IPS DF 4.7 (cell line): ENCODE measurements around the gene PFKP.
"Not testable (repeated sequence)": the region's sequence is repeated elsewhere in the genome, so short reads cannot be mapped to it uniquely, and the experiment has no call there.

Experiments
- DNase-seq: peaks from one replicate; pipeline ENCODE4 v3.0.0-alpha.2; 2013; ENCODE audit warnings: low spot score; ENCODE audit errors: extremely low read depth

The PFKP gene

DNA sequence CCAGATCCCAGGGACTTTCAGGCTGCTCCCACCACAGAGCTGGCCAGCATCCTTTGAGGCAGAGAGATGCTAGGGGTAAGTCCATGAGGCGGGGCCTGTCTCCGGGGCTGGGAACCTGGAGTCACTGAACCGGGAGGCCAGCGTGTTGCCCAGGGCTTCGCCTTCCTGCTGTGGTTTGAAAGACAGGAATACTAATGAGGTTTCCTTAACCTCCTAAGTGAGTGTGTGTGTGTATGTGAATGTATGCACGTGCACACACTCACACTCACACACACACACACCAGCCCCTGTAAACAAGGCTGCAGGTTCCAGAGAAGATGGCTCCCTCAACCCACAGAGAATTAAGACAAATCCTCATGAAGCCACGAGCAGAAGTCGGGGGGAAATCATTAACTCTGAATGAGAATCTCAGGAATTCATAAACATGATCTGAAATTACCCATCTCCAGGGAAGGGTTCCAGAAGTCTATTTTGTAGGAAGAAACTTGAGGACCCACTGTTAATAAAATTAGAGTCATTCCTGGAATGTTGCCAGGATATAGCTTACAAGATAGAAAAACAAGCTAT, 20.3 kb upstream of the PFKP start:
- no peak for DNase-seq

DNA sequence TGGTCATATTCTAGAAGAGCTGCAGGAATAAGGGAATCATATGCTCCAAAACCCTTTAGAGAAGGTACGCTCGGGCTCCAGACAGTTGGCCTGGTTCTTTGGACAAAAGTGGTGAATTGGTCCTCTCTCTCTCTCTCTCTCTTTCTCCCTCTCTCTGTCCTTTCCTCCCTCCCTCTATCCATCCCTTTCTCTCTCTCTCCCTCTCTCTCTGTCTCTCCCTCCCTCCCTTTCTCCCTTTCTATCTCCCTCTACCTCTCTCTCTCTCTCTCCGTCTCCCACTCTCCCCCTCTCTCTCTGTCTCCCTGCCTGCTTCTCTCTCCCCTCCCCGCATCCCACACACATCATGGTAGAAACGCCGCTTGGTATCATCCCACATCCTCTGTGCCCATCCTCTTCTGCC, 19.8 kb upstream of the PFKP start:
- DNase-seq: no peak

DNA sequence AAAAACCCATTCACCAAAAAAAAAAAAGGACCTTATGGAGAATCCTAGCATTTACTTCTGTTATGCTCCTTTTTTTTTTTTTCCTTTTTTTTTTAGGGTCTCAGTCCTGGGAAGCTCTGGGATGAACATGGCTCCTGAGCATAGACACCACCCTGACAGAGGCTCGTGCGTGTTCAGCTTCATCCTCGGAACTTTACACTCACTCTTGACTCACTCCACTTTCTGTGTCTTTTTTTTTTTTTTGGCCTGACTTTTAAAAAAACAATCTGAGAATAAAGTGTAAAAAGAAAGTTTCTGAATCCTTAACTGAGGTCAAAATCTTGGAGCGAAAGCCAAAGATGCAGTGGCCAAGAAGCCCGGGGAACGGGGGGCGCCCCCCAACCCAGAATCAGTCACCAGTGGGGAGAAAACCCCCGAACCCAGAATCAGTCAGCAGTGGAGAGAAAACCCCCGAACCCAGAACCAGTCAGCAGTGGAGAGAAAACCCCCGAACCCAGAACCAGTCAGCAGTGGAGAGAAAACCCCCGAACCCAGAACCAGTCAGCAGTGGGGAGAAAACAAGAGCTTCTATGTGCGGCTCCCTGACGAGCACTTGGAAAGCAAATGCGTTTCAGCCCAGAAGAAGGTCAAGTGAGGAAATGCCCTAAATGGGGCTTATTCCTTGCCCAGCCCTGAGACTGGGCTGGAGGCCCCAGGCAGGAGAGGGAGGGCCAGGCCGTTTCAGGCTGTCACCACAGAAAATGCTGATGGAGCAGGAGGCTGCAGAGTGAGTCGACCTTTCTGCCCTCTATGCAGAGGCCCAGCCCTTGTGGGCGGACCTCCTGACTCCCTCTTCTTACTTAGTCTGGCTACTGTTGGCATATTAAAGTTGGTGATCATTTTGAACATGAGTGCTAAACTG, 19.0 kb upstream of the PFKP start:
- DNase-seq: no peak

DNA sequence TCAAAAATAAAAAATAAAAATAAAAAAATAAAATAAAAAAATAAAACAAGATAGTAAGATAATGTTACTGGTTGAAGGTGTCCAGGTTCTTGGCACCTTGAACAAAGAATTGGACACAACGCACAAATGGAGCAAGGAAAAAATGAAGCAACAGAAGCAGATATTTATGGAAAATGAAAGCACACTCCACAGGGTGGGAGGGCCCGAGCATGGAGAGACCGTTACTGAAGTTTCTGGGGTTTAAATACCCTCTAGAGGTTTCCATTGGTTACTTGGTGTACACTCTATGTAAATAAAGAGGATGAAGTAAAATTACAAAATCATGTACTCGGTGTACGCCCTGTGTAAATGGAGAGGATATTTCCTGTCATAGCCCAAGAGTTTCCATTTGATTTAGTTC, 15.7 kb upstream of the PFKP start:
- no peak for DNase-seq

DNA sequence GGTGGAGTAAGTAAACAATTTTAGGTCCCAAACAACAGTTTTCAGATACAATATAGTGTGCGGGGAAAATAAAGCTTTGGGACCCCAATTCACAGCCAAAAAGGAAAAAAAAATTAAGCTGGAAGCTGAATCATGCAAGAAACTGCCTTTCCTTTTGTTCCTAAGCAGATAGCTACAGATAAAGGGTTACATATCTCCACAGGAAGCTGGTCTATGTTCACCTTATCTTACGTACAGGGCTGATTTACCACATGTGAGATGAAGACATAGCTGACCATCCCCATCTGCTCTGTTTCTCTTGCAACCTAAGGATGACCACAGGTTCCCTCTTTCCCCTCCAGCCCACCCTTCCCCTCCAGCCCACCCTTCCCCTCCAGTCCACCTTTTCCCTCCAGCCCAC, 14.2 kb upstream of the PFKP start:
- no peak for DNase-seq

DNA sequence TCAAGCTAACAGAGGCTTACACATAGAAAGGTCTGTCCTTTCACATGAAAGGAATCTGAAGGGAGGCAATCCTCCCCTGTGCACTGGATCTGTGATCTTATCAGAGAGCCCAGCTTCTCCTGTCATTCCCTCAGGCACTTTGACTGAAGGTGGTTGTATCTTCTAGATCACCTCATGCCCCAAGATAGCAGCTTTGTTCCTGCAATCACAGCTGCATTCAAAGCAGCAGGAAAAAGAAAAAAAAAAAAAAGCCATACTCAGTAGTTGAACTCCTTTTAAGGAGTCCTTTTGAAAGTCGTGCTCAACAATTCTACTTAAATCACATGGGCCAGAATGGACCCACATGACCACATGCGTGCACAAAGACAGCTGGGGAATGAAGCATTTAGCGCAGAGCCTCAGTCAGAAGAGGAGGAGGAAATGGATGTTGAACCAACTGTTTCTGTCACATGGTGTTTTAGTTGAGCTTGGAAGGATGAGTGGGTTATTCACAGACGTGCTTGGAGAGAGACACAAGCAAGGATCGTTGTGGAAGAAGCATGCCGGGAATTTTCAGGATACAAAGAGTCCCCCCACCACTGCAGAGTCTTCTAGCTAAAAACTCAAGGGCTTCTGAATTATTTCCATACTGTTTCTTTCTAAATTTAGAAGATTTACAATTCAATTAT, 13.0 kb upstream of the PFKP start:
- no peak for DNase-seq

DNA sequence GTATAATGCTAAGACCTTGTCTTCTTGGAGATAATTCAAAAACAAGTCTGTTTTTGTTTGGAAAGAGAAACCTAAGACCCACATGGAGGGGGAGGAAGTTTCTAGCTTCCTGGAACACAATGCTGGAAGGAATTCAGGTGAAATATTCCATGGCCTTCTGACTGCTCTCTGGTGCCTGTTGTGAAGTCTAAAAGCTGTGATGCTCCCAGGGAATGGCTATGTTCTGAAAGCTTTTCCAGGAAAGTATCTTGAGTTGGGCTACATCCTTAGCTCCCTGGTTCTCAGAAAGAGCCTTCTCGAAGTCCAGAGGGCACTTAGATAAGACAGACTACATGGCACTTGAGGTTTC, 12.5 kb upstream of the PFKP start:
- no peak for DNase-seq

DNA sequence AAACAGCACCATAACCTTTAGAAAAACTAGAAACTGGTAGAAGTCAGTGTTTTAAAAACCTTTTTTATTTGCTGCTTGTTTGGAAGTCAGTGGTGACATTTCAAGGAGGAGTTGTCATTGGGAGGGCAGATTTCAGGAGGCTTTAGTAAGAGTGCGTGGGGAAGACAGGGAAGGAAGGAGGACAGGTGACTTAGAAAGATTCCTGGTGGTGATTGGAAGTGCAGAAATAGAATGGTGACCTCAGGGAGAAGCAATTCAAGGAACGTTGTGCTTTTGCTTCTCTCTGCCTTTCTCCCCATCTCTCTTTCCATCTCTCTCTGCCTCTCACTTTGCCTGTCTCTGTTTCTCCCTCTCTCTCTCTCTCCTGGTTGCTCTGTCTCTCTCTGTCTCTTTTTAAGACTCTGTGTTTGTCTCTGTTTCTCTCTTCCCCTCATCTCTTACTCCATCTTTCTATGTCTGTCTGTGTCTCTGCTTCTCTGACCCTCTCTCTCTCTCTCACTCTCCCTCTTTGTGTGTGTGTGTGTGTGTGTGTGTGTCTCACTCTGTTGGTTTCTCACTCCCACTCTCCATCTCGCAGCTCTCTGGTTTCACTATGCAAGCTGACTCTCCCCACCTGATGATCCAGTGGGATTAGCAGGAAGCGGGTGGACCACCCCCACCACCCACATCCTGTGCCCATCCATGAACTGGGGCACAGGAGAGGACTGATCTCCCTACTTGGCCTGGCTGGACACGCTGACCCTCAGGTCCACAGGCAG, 10.9 kb upstream of the PFKP start:
- DNase-seq: no peak

DNA sequence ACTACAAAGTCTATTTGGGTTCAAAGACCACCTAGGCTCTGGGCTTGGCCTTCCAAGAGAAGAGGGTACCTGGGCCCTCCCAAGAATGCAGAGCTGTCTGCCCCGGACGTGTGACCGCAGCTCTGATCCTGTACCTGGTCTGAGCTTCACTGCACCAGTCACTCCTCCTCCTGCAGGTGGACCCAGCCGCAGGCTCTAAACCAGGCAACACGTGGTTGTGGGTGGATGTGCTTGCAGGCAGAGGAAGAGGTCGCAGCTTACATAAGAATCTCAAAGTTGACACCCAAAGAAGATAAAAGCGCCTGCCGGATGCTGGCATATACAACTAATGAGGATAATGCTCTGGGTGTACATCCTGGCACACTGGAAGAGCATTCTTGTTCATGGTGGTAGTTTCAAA, 9.4 kb upstream of the PFKP start:
- DNase-seq: no peak

DNA sequence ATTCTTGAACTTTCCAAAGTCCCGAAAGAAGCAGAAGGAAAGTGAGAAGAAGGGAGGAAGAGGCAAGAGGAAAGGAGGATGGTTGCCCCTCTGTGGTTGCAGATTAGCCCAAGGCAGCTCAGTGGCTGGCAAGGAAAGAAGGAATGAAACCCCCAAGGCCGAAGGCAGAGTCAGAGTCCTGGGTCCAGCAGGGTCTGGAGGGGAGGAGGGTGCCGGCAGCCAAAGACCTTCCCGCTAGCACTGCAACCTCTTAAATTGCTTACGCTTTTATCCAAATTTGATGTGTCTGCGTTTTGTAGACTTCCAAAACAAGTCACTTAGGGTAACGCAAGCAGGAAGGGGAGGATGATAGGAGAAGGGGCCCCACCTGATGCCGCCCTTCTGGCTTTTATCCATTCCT, 7.4 kb upstream of the PFKP start:
- no peak for DNase-seq

DNA sequence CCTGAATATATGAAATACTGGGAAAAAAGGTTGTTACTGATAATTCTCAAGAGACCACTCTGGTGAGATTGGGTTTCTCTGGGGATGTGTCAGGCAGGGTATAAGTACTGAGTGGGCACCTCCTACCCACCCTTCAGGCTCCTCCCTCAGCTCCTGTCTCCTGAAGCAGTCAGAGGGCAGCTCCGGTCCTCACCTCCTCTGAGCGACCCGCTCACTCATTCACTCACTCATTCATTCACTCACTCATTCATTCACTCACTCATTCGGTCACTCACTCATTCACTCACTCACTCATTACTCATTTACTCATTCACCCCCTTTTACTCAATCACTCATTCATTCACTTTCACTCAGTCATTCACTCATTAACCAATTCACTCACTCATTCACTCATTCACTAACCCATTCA, 6.9 kb upstream of the PFKP start:
- no peak for DNase-seq

DNA sequence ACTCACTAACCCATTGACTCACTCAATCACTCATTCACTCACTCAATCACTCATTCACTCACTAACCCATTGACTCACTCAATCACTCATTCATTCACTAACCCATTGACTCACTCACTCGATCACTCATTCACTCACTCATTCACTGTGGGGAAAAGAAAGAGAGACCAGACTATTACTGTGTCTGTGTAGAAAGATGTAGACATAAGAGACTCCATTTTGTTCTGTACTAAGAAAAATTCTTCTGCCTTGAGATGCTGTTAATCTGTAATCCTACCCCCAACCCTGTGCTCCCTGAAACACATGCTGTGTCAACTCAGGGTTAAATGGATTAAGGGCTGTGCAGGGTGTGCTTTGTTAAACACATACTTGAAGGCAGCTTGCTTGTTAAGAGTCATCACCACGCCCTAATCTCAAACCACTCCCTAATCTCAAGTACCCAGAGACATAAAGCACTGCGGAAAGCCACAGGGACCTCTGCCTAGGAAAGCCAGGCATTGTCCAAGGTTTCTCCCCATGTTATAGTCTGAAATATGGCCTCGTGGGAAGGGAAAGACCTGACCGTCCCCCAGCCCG, 5.9 kb upstream of the PFKP start:
- not testable (repeated sequence) for DNase-seq

DNA sequence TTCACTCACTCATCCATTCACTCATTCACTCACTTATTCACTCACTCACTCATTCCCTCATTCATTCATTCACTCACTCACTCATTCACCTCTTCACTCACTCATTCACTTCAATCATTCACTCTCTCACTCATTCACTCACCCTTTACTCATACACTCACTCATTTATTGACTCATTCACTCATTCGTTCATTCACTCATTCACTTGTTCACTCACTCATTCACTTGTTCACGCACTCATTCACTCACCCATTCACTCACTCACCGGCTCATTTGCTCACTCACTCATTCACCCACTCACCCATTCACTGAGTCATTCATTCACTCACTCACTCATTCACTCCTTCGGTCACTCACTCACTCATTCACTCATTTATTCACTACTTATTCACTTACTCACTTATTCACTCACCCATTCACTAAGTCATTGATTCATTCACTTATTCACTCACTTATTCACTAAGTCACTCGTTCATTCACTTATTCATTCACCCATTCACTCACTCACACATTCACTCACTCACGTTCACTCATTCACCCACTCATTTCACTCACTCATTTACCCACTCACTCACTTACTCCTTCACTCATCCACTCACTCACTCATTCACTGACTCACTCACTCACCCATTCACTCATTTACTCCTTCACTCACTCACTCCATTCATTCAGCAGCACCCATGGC, 4.7 kb upstream of the PFKP start:
- DNase-seq: no peak

DNA sequence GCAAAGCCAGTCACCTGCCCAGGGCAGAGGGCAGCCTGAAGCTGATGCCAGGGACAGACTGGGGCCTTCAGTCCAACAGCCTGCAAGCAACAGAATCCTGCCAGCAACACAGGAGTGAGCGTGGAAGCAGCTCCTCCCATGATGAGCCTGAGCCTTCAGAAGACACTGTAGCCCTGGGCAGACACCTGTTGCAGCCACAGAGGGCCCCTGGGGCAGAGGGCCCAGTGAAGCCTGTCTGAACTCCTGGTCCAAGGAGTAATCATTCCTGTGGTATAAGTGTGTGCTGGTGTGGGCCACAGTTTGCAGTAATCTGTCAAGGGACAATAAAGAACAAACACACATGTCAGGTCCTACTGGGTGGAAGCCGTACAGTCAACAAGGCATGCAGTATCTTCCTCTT, 2.9 kb upstream of the PFKP start:
- DNase-seq: no peak

DNA sequence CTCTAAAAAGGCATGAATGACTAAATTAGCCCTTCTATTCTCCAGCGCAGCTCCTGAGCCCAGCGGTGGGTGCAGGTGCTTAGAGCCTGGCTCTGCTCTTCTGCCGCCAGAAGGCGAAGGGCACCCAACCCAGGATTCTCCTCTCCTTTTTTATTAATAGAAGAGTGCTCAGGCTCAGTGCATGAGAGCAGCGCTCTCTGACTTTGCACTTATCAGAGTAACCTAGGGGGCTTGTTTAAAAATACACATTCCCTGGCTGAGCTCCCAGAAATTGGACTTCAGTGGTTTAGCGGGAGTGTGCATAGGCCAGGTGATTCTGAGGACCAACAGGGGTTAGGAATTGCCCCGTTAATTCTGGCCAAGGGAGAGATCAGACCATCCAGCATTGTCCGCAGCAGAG, 1.7 kb upstream of the PFKP start:
- no peak for DNase-seq

DNA sequence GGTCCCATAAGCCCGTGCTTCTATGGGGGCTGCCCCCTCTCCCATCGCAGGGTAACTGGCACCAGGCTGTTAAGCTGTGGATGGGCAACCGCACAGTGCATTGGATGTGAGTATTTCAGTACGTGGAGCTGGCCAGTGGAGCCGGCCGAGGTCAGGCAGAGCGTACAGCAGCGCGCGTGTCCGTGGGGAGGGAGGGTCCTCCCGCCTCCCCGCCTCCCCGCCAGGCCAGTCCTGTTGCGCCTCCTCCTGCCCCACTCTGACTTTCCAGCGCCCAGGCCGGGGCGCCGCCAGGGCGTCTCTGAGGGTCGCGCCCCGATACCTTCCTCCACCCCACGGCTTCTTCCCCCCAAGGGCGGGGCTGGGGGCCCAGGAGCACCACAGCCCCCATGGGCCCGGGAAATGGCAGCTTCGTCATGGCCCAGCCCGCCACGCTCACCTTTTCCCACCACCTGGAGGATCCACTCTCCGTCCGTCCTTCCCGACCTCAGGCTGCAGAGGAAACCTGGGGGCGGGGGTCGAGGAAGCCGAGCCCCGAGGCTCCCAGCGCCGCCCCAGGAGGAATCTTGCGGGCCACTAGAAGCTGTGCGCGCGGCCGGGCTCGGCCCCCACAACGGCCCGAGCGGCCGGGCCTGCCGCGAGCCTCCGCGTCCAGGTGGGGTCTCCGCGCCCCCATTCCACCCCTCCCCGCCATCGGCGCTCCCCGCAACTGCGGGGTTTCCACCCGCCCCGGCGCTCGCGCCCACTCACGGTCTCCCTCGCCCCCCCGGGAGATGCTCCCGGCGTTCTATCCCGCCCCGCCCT, 831 bp upstream of the PFKP start:
- no peak for DNase-seq

DNA sequence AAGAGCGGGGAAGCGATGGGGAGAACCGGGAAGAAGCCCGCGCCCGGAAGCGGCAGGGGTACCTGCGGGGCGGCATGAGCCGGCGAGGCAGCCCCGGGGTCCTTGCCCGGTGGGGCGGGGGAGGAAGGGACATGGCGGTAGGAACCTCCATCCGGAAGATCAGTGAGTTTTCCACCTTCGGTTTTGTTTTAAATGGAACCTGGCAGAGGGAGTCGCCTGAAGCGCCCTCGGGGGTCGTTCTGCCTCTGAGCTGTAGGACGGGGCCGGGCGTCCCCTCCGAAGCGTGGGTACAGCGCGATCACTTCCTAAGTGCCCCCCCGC, 471 bp downstream of the PFKP start:
- DNase-seq: no peak

DNA sequence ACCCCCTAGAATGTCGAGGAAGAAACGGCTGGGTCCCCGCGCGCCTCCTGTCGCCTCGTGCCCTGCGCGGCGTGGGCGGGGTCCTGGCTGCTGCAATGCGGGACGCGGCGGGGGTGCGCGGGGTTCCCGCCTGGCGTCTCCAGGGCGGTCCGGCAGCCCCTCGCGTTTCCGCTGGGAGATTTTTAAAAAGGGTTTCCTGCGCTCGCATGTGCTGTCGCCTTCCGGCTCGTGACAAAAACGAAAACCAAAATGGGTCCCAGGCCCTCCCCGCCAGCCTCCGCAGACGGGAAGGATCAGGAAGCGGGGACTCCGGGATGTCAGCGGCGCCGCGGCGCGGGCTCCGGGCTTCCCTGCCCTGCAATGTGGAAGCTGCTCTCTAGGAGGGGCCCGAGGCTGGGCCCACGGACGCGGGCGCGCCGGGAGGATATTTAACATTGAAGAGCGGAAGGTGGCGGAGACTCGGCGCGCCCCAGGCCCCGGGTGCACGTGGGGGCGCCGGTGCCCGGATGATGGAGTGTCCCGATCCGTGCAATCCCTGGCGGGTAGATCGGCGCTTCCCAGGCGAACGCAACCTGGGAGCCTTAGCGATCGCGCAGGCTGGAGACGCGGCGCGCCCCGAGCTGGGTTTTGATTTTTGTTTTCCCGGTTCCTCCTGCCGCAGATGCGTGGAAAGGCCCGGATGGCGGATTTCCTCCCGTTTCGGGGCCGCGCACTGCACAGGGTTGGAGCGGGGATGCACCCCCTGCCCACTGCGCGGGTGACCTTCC, 1.0 kb downstream of the PFKP start:
- DNase-seq: no peak

DNA sequence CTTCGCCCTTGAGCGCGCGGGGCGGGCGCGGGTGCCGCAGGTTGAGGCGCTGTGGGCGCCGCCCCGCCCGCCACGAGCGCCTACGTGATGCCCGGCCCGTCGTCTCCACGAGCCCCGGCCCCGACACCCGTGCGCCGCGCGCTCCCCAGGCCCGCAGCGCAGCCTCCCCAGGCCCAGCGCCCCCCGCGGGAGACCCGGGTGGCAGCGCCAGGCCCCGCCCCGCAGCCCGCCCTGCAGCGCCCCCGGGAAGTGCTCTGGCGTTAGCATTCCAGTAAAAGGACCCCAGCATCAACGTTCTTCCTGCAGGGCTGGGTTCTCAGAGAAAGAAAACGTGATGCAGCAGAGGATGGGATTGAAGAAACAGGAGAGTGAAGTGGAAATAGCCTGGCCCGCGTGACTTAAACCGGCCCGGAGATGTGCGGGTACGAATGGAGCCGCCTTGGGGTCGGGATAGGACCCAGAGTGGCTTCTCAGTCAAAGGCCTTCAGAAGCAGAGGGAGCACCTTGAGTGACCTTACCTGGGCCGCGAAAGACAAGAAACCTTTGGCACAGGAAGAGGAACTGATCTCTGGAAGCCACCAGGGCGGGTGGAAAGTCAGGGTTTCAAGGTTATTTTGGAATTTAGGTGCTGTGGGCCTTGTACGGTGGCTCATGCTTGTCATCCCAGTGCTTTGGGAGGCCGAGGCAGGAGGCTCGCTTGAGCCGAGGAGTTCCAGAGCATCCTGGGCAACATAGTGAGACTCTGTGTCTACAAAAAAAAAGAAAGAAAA, 1.8 kb downstream of the PFKP start:
- no peak for DNase-seq
